ENCODE results near the gene ANTKMT. TPM values are rescaled to one million over a fixed set of nuclear protein-coding genes. Genes with fewer than 3 reads are reported as not detected.

The ANTKMT gene
- total RNA-seq, 4 donors from 2014 or later, result 23.5 to 46.2 (median 31.0) TPM

DNA sequence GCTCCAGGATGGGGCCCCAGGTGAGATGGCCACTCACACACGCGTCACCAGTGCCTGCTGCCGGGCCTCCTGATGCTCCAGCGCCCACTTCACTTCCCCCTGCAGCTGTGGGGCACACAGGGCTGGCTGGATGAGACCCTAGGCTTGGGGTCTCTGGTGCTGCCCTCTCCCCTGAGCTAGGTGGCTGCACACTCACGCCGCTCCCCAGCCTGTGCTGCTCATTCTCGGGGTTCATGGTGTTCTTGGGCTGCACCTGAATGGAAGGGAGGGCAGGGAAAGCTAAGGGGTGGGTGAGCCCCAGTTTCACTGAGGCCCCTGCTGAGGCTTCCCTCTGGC, 4.1 kb downstream of the ANTKMT start:
- ATAC-seq, result no peak
- peaks cover 55% of the 10 kb centered on the region for H3K27me3 ChIP-seq
- H3K9me3 ChIP-seq, result no peaks in the 10 kb centered on the region
- H3K4me3 ChIP-seq, result no peak overlapping the region
- H3K4me1 ChIP-seq, result peaks cover 0 to 58% (median 31%) of the 10 kb centered on the region in 3 donors
- TF ChIP-seq EP300 (IDR thresholded peaks at IDR 0.05), result no peak
- TF ChIP-seq POLR2A (IDR thresholded peaks at IDR 0.05), result no peak
- TF ChIP-seq, protein P1, sequence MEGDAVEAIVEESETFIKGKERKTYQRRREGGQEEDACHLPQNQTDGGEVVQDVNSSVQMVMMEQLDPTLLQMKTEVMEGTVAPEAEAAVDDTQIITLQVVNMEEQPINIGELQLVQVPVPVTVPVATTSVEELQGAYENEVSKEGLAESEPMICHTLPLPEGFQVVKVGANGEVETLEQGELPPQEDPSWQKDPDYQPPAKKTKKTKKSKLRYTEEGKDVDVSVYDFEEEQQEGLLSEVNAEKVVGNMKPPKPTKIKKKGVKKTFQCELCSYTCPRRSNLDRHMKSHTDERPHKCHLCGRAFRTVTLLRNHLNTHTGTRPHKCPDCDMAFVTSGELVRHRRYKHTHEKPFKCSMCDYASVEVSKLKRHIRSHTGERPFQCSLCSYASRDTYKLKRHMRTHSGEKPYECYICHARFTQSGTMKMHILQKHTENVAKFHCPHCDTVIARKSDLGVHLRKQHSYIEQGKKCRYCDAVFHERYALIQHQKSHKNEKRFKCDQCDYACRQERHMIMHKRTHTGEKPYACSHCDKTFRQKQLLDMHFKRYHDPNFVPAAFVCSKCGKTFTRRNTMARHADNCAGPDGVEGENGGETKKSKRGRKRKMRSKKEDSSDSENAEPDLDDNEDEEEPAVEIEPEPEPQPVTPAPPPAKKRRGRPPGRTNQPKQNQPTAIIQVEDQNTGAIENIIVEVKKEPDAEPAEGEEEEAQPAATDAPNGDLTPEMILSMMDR (IDR thresholded peaks at IDR 0.05), result no peak
- TF ChIP-seq POLR2AphosphoS5 (IDR thresholded peaks at IDR 0.05), result no peak
- 73% methylated on average over 4 of the region's 7 CpGs; no CpG with 5 or more reads in 1 of the 2 donors for WGBS, 2 donors (ENCODE audit: low coverage in 1 of 2)
- peaks cover 0 to 15% of the 10 kb centered on the region in 2 donors for H3K36me3 ChIP-seq
- no peak overlapping the region for H3K27ac ChIP-seq

DNA sequence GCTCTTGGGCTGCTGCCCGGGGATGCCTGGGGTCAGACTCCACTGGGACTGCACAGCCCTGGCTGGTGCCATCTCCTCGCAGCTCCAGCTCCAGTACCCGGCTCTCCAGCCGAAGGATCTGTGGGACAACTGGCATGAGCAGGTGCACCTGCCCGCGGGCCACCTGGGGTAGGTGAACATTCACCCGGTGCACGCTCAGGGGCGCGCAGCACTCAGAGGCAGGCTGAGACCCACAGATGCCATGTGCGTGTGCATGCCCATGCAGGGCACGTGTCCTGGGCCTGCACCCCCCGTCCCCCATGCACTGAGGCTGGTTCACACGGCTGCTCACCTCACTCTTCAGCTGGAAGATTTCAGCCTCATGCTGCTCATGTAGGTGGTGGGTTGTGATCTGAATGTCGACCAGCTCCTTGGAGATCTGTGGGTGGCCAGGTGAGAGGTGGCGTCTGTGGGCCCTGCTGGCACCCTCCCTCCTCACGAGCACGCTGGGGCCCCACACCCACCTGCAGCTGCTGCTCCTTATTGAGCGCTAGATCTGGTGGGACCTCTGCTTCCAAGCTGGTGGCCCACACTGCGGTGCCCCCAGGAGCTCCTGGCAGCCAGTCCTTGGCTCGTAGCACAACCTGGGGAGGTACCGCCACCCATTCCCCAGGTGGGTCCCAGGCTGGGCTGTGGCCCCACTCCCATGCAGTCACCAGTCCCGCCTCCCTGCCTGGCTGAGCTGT, 4.7 kb downstream of the ANTKMT start:
- no peaks in the 10 kb centered on the region for H3K9me3 ChIP-seq
- peaks cover 0 to 21% of the 10 kb centered on the region in 2 donors for H3K36me3 ChIP-seq
- peaks cover 0 to 52% (median 27%) of the 10 kb centered on the region in 3 donors for H3K4me1 ChIP-seq
- H3K27ac ChIP-seq, result no peak overlapping the region
- H3K27me3 ChIP-seq, result peaks cover 55% of the 10 kb centered on the region
- no peak for ATAC-seq
- H3K4me3 ChIP-seq, result no peak overlapping the region
- TF ChIP-seq POLR2AphosphoS5 (IDR thresholded peaks at IDR 0.05) (no peak), EP300 (IDR thresholded peaks at IDR 0.05) (no peak), POLR2A (IDR thresholded peaks at IDR 0.05) (no peak)
- TF ChIP-seq, protein P1 (IDR thresholded peaks at IDR 0.05), result no peak
- 49% methylated on average over 4 of the region's 23 CpGs; no CpG with 5 or more reads in 1 of the 2 donors for WGBS, 2 donors (ENCODE audit: low coverage in 1 of 2)

DNA sequence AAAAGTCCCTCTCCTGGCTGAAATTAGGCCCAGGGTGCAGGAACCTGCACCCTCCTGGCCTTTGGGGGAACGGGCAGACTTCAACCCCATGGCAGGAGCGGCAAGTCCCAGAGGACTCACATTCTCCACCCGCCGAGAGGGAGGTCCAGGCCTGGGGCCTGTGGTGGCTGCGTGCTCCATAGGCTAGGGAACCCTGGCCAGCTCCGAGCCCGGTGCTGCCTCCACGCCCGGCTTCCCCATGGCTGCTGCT, 5.2 kb downstream of the ANTKMT start:
- ATAC-seq, result no peak
- Histone ChIP-seq H3K27me3 (peaks cover 55% of the 10 kb centered on the region), H3K4me3 (no peak overlapping the region)

DNA sequence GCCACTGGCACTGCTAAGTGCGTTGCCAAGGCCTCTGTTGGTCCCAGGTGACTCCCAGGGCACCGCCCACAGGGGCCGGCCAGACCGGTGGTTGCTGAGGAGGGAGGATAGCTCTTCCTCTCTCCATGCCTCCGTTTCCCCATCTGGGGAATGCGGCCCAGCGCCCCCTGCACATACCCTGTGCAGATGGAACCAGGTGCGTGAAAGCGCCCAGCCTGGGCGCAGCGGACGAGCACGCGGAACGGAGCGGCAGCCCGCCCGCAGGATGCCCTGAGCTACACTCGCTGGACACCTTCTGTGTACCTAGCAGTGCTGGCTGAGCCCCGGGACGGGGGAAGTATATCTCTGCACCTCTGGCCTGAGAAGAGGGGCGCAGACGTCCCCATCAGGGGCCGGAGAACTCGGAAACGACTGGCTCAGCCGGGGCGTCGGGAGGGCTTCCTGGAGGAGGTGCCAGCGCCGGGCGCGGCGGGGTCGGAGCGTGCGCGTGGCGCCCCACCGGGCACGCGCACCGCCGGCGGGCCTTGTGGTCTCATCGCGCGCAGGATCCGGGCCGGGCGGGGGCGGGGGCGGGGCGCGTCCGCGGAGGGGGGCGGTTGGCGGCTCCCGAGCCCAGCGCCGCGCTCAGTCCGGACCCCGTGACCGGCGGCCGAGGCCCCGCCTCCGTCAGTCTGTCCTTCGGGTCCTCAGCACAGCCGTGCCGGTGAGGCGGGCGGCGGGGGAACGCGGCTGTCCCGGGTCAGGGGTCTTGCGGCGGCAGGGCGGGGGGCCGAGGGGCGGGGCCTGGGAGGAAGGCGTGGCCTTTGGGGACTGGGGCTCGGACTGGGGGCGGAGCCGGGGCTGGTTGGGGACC, 5.7 kb downstream of the ANTKMT start, which contains the start of the genes CCDC78 and HAGHL:
Gene CCDC78, minus strand, starts transcription at position 6 of the 853 bp plus-strand sequence. CDS start 76 bp downstream, outside the sequence.
Gene HAGHL, plus strand, starts transcription at position 669 of the 853 bp plus-strand sequence. CDS start 404 bp downstream, outside the sequence.
- Histone ChIP-seq H3K9me3 (no peaks in the 10 kb centered on the region), H3K4me1 (peaks cover 0 to 45% (median 24%) of the 10 kb centered on the region in 3 donors), H3K27ac (peak within 1 kb of the TSS in 2 of 4 donors; percentile 3 to 51), H3K36me3 (peaks cover 0 to 32% of the 10 kb centered on the region in 2 donors), H3K27me3 (peaks cover 55% of the 10 kb centered on the region), H3K4me3 (peak within 1 kb of the TSS; percentile 6 to 56)
- no peak for TF ChIP-seq POLR2AphosphoS5 (IDR thresholded peaks at IDR 0.05)
- TF ChIP-seq, protein P1 (IDR thresholded peaks at IDR 0.05), result no peak
- no peak for TF ChIP-seq POLR2A (IDR thresholded peaks at IDR 0.05)
- TF ChIP-seq EP300 (IDR thresholded peaks at IDR 0.05), result no peak
- no CpG with 5 or more reads among the region's 88 CpGs for WGBS, 2 donors (ENCODE audit: low coverage in 1 of 2)
- peak; percentile 41 for ATAC-seq

More for the DNA sequence above, 5.2 kb downstream of the ANTKMT start:
- Histone ChIP-seq H3K27ac (no peak overlapping the region), H3K9me3 (no peaks in the 10 kb centered on the region), H3K4me1 (peaks cover 0 to 50% (median 27%) of the 10 kb centered on the region in 3 donors), H3K36me3 (peaks cover 0 to 26% of the 10 kb centered on the region in 2 donors)
- TF ChIP-seq POLR2A (IDR thresholded peaks at IDR 0.05), result no peak
- TF ChIP-seq, protein P1 (IDR thresholded peaks at IDR 0.05), result no peak
- TF ChIP-seq POLR2AphosphoS5 (IDR thresholded peaks at IDR 0.05), result no peak
- TF ChIP-seq EP300 (IDR thresholded peaks at IDR 0.05), result no peak
- WGBS, 2 donors (ENCODE audit: low coverage in 1 of 2), result no CpG with 5 or more reads among the region's 9 CpGs

All from gastroesophageal sphincter (tissue), 4 donors.